CD4-positive, alpha-beta T cell treated with Interleukin-2 at 100 ng/mL for 4 hours (primary cell): ENCODE data around the gene USP47.
A peak's percentile ranks its signal among the peaks of the same experiment; 100 is the strongest.

Experiments used
- DNase-seq: peaks from one replicate; pipeline ENCODE4 v3.0.0-alpha.2; 2020; ENCODE audit warnings: low spot score

USP47 gene, protein sequence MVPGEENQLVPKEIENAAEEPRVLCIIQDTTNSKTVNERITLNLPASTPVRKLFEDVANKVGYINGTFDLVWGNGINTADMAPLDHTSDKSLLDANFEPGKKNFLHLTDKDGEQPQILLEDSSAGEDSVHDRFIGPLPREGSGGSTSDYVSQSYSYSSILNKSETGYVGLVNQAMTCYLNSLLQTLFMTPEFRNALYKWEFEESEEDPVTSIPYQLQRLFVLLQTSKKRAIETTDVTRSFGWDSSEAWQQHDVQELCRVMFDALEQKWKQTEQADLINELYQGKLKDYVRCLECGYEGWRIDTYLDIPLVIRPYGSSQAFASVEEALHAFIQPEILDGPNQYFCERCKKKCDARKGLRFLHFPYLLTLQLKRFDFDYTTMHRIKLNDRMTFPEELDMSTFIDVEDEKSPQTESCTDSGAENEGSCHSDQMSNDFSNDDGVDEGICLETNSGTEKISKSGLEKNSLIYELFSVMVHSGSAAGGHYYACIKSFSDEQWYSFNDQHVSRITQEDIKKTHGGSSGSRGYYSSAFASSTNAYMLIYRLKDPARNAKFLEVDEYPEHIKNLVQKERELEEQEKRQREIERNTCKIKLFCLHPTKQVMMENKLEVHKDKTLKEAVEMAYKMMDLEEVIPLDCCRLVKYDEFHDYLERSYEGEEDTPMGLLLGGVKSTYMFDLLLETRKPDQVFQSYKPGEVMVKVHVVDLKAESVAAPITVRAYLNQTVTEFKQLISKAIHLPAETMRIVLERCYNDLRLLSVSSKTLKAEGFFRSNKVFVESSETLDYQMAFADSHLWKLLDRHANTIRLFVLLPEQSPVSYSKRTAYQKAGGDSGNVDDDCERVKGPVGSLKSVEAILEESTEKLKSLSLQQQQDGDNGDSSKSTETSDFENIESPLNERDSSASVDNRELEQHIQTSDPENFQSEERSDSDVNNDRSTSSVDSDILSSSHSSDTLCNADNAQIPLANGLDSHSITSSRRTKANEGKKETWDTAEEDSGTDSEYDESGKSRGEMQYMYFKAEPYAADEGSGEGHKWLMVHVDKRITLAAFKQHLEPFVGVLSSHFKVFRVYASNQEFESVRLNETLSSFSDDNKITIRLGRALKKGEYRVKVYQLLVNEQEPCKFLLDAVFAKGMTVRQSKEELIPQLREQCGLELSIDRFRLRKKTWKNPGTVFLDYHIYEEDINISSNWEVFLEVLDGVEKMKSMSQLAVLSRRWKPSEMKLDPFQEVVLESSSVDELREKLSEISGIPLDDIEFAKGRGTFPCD (N-terminal part only)

DNA sequence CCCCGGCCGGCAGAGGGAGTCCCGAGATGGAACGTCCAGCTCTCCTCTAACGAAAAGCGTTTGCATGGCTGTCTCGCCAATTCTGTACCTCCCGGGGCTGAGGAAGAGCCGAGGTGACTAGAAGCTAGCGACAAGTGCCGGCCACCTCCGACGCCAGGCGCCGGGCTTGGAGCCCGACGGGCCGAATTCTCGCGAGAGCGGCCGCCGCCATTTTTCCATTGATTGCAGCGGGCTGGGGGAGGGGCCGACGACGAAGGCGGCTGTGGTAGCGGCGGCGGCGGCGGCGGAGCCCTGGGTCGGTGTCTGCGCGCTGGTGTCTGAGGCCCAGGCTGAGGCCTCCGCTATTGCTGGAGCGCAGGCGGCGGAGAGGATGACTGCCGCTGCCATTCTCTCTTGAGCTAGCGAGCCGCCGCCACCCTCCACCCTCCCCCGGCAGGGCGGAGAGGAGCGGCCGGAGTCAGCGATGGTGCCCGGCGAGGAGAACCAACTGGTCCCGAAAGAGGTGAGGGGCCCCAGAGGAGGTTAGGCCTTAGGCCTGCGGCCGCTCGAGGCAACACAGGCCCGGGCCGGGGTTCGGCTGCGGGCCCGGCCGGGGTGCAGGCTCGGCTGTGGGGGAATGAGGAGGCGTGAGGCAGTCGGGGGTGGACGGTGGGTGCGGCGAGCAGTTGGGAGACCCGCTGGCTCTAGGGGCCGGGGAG is at the start of gene USP47:
Gene USP47, plus strand, starts transcription at position 250 of the 698 bp plus-strand sequence. Its CDS starts 214 bp downstream, at position 464.
- DNase-seq: peak; percentile 95

DNA sequence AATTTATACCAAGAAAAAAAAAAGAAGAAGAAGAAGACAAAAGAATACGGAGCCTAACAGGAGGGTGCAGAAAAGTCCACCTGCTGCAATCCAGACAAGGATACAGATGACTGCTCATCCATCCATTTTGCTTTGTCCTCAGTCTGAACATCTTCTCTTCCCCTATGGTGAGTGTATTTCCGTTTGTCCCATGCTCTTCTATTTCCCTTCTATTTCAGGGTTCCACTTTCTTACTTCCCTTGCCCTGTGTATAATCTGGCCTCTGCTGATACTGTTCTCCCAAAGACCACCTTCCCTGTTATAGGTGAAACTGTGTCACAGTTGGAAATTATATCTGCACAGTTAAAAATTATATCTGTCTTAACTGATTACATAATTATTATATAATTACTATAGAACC is 48.7 kb upstream of the USP47 start:
- no peak for DNase-seq

- DNase-seq: peak; percentile 83
Observed at GRCh38 chr11:11798586-11799438, 43.0 kb upstream of the USP47 start.

DNA sequence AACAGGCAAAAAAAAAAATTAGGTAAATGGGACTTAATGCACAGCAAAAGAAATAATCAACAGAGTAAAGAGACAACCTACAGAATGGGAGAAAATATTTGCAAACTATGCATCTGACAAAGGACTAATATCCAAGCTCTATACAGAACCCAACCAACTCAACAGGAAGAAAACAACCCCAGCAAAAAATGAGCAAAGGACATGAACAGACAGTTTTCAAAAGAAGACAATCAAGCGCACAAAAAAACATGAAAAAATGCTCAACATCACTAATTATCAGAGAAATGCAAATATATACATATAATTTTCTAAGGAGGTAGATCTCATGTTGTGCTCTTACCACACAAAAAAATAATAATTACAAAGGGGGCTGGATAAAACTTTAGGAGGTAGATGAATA is 36.5 kb upstream of the USP47 start:
- DNase-seq: no peak

DNA sequence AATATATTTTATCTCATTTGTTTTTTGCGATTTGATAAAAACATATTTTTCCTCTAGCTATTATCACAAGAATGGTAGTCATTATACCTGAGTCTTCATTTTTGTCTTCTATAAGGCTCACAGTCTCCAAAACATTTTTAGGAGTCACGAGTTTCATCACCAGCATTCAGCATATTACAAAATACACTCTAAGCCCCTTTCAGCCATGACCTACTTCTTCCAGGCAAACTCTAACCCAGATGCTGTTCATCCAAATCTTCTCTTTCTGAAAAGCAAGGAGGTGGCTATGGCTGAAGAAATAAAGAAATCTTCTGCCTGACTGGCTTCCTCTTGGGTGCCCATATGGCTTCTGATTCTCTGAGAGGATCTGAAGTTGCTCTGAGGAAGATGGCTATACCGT is 35.7 kb upstream of the USP47 start:
- no peak for DNase-seq

- no peak for DNase-seq
Observed at GRCh38 chr11:11806586-11806985, 35.2 kb upstream of the USP47 start.

DNA sequence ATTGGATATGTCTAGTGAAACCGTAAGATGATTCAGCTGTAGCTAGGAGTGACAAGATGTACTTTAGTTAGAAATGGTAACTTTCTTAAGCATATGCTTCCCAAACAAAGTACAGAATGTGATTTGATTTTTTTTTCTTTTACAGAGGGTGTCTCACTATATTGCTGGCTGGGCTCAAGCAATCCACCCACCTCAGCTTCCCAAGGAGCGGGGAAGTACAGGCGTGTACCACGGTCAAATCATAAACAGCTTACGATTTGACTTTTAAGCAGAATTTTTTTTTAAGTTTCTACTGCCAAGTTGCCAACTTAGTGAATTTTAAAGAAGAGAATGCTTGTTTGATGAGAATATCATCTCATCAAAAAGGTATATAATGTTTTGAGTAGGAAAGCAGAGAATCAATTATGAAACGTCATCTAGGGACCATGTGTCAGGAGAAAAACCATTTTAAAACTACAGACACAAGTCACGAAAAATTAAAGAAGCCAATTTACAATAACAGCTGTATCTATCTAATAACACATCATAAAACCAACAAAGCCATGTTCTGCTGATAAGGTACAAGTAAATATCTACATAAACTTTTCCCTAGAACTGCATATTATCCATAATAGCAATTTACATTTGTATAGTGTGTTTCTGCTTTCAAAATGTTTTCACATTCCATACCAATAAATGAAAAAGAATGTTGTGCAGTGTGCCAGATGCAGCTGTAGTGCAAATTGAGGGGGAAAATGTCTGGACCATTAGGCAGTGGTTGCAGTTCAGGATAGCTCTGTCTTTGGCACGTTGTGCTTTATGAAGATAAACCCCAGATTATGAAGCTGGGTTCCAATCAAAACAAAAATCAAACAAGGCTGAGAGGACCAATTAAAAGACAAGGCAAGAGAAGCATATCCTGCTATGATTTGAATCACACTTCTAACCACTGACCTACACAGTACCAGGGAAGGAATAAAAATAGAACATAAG is 33.7 kb upstream of the USP47 start:
- no peak for DNase-seq

GRCh38 chr11:11808992-11809615 is 32.7 kb upstream of the USP47 start:
- no peak for DNase-seq

- DNase-seq: no peak
Observed at GRCh38 chr11:11810764-11811726, 30.7 kb upstream of the USP47 start.

- no peak for DNase-seq
Observed at GRCh38 chr11:11813288-11813962, 28.3 kb upstream of the USP47 start.

GRCh38 chr11:11814614-11815452 is 26.9 kb upstream of the USP47 start:
- DNase-seq: no peak

DNA sequence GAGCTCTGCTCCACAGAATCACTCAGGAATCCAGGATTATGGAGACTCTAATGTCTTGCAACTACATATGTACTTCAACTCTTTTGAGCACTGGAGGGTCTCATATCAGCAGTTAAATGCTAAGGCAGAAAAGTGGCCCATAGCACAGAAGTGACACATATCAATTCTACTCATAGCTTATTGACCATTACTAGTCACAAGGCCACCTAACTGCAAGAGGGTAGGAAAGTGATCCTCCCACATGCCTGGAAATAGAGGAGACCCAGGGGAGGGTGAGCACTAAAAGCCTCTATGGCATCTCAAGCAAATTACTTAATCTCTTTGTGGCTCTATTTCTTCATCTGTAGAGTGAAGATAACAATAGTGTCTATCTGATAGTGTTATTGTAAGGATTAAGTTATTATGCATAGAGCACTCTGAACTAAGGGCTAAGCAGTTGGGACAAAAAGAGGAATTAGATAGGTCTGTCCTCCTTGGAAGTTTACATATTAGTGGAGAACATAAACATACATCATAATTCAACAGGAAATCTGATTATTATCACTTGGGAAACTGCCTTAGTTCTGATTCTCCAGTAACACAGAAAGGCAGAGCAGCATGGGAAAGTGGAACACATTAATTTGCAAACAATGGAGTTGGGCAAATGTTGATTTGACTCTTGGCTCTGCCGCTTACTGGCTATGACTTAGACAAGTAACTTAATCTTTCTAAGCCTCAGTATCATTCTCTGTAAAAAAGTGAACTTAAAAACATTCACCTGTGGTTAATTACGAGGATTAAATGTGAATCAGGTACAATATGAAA is 25.1 kb upstream of the USP47 start:
- no peak for DNase-seq

DNA sequence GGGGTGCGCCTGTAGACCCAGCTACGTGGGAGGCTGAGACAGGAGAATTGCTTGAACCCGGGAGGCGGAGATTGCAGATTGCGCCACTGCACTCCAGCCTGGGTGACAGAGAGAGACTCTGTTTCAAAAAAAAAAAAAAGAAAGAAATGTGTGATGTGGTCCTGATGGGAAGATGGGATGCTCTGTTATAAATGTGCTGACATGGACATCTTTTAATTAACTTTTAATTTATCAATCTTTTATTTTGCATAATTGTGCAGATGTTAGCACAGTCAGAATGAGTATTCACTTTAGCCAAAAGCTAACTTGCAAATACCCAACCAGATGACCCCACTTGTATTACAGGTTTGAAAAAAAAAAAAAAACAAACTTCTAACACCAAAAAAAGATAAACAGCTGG is 23.8 kb upstream of the USP47 start:
- no peak for DNase-seq

DNA sequence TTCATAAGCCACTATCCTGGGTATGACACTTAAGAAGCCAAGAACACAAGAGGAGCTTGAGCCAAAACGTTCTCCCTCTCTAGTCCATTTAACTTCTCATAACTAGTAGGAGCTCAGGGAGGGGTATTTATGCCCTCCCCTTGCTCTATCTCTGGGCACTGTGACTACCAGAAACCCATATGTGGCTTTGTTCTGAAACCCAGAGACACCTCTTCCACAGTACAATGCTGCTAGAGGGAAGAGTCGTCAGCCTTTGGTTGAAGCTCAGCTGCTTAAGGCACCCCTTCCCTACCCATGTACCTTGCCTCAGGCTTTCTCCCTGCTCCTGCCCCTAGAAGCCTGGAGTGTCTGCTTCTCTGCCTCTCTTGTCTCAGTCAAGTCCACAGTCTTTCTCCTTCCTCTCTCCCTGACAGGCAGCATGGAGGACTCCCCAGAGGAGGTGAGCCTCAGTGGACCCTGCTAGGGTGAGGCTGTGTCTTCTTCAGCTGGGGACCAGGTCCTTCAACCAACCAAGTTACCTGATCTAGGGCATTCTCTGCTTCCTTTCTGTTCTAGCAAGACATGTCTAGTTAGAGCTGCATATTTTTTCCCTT is 23.1 kb upstream of the USP47 start:
- DNase-seq: no peak

GRCh38 chr11:11821899-11822298 is 19.9 kb upstream of the USP47 start:
- no peak for DNase-seq
